Sigmoid colon (tissue), 3 donors: ENCODE measurements around the gene DNASE1L2.

Experiments used
- CTCF ChIP-seq, 4 experiments: fragments of 450-650 bp in 3 of 4; fragments of 200-600 bp in 1 of 4; IDR thresholded peaks; one replicate each; pipeline ENCODE4 v1.5.1; 2016 to 2019; ENCODE audit warnings: antibody characterized with exemption in 4 of 4, mild to moderate bottlenecking in 3 of 4, moderate library complexity in 2 of 4
- POLR2A ChIP-seq, 2 donors: fragments of 450-650 bp; IDR thresholded peaks; one replicate each; pipeline ENCODE4 v1.6.1; 2016; ENCODE audit warnings: antibody characterized with exemption in 2 of 2, mild to moderate bottlenecking in 2 of 2, moderate library complexity in 2 of 2

- TF ChIP-seq CTCF (IDR thresholded peaks at IDR 0.05), result no peak
- TF ChIP-seq POLR2A (IDR thresholded peaks at IDR 0.05), result no peak
These were observed 5.0 kb upstream of the DNASE1L2 start for GRCh38 chr16:2231016-2231931.
